HG02970 (cell line): ENCODE results near the gene PACSIN1.
"Not testable (repeated sequence)": the region's sequence is repeated elsewhere in the genome, so short reads cannot be mapped to it uniquely, and the experiment has no call there.

Source experiments
- ATAC-seq: cut with Tn5 transposase; IDR thresholded peaks from one replicate; pipeline ENCODE4 v1.9.1; 2021; ENCODE audit warnings: mild to moderate bottlenecking, moderate library complexity, moderate number of reproducible peaks; ENCODE audit not compliant: unreplicated experiment, low FRiP score

PACSIN1 gene

DNA sequence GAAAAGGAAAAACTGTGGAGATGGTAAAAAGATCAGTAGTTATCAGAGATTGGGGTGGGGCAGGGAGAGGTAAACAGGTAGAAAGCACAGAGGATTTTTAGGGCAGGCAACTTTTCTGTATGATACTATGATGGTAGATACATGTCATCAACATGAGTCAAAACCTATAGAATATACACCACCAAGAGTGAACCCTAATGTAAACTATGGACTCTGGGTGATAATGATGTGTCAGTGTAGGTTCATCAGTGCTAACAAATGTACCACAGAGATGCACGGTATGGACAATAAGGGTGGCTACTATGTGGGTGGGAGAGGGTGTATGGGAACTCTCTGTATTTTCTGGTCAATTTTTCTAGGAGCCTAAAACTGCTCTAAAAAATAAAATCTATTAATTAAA is 18.5 kb downstream of the PACSIN1 start:
- no peak for ATAC-seq

DNA sequence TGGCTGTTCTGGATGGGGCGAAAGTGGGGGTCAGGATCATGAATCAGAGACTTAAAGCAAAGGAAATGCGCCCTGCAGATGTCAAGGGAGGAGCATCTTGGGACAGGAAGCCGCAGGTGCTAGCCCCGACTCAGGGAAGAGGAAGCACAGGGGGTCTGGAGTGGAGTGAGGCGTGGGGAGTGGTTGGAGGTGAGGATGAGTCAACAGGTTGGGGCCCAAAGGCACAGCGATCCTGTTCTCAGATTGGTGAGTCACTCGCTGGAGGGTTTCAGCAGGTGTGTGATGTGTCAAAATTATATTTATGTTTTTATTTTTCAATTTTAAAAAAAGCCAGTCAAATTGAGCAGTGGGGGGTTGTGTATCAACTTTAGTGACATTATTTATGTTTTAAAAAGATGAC is 19.0 kb downstream of the PACSIN1 start:
- no peak for ATAC-seq

DNA sequence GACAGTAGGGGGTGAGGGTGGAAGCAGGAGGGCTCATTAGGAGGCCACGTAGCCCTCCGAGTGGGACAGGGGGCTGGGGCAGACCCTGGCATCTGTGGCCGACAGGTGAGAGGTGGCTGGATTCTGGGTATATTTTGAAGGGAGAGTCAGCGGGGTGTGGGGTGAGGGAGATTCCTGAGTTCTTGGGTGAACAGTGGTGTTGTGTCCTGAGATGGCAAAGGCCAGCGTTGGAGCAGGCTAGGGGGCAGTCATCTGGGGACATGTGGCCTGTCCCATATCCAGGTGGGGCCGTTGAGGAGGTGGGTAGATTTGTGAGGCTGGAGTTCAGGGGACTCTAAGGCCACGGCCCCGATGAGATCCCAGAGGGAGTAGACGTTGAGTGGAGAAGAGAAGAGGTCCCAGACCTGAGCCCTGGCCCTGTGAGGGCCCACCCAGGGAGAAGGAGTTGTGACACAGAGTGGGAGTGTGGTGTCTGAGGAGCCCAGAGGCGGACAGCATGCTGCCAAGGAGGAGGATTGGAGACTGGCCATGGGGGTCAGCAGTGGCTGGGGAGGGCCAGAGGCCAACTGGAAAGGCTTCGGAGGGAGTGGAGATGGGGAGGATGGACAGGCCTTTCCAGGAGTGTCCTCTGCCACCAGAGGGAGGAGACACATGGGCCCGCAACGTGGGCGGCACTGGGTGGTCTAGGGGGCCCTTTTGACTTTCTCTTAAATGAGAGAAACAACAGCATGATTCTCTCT is 19.6 kb downstream of the PACSIN1 start:
- ATAC-seq: no peak

DNA sequence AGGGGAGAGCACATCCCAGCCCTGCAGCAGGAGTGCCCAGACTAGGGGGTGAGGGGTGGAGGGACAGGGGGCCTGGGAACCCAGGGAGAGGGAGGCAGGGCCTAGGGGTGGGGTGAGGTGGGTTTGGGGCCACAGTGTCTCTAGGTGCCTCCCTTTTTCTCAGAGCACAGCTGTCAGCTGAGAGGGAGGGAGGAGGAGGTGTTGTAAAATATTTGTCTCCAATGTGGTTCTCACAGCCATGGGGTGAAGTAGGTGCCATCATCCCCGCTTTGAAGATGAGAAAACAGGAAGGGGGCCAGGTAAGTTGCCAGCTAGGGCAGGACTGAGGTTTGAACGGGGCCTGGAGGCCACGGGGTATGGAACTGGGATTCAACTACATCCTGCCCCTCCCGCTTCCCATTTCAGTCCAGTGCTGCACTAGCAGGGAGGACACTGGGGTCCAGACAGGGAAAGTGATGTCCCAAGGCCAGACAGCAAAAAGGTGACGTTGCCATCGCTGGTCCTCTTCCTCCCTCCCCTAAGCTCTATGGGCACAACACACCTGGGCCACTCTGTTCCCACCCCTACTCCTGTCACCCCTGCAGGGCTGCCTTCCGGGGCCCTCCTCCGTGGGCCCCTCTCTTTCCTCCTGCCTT is 20.3 kb downstream of the PACSIN1 start:
- no peak for ATAC-seq

DNA sequence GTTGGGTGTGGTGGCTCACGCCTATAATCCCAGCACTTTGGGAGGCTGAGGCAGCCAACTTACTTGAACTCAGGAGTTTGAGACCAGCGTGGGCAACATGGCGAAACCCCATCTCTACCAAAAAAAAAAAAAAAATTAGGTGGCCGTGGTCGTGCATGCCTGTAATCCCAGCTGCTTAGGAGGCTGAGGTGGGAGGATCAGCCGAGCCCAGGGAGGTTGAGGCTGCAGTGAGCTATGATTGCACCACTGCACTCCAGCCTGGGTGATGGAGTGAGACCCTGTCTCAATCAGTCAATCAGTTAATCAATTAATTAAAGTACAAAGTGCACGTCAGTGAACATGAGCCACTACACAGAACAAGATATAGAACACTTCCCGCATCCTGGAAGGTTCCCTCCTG is 21.0 kb downstream of the PACSIN1 start:
- ATAC-seq: not testable (repeated sequence)

DNA sequence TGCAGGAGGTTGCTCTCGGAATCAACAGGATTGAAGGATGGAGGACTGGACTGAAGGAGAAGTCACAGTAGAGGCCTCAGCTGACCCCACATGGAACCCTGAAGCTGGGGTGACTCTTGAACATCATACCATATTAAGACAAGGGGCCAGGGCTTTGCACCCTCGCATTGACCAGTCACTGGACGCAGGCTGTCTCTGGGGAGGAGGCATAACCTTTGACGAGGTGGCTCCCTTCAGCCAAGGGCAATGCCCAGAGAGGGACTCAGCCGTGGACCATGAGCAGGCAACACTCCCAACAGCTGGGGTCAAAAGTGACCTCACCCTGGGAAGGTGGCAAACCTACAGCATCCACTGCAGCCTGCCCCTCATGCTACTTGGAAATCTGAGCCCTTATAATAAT is 21.7 kb downstream of the PACSIN1 start:
- ATAC-seq: no peak

DNA sequence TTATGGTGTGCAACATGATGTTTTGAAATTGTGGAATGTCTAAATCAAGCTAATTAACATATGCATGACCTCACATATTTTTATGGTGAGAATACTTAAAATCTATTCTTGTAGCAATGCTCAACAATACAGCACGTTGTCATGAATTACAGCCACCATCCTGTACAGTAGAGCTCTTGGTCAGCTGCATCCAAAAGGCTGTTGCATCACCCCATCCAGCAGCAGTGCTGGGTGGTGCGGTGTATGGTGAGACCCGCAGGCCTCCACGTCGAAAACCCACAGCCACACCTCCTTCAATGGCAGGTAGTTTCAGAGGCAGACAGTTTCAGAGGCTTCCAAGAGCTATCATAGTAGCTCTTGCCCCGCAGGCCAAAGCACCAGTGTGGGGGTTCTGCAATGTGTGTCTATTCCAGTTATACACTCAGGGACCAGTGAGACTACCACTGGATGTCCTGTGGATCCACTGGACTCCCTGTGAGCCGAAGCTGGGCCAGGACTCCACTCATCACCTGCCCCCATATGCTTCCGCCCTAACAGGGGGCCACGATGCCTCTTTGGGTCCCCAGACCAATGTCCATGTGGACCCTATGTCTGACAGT is 23.4 kb downstream of the PACSIN1 start:
- ATAC-seq: no peak

DNA sequence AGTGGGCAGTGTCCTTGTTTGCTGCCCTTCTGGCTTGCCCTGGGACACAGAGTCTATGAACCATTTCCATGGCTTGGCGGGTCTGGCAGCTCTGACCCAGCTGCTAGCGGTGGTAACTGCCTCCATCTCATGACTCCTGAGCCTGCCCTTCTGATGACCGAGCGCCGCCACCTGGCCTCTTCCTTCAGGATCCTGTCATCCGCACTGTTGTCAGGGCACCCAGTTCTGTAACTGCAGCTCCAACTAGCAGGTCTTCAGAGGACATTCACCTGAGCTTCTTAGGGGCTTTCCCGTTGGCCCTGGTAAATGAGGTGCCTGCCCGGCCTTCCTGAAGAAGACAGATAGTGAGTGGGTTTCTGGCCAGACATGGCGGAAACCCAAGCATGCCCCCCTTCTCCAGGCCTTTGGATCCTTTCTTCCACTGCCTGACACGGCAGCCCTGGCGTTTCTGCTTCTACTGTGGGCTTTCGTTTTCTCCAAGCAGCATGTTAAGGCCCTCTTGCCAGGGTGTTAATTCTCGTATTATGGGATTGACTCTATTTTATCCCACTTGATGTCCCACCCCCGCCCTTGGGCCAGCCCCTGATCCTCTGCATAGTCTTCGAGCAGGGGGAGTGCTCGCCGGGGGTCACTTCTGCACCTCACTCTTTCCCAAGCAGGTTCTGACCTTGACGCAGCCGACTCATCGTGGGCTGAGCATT is 24.7 kb downstream of the PACSIN1 start:
- ATAC-seq: no peak

DNA sequence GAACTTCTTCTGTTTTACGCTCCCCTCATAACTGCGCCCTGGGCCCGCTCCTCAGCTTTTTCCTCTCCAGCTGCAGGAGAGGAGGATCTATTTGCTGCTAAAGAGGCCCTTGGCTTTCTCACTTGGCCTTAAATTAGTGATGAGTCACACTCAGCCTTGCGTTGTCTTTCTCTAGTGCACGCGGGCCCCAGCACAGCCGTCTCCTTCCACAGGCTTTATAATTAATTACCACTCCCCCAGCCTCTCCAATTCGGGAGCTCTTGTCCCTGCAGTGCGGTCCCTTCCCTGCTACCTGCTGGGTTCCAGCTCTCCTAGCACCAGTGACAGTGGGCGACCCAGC is 25.2 kb downstream of the PACSIN1 start:
- ATAC-seq: no peak

DNA sequence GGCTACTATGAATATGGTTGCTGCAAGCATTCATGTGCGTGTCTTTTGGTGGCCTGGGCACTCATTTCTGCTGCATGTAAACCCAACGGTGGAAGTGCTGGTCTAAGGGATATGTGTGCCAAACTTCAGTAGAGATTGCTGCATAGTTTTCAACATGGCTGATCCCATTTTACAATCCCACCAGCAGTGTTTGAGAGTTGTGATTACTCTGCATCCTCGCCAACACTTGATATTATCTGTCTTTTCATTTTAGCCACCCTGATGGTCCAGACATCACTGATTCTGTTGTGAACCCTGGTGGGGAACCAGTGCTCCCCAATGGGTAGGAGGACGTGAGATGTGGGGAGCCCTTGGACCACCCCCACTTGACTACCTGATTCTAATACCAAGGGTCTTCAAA is 27.5 kb downstream of the PACSIN1 start:
- ATAC-seq: no peak

DNA sequence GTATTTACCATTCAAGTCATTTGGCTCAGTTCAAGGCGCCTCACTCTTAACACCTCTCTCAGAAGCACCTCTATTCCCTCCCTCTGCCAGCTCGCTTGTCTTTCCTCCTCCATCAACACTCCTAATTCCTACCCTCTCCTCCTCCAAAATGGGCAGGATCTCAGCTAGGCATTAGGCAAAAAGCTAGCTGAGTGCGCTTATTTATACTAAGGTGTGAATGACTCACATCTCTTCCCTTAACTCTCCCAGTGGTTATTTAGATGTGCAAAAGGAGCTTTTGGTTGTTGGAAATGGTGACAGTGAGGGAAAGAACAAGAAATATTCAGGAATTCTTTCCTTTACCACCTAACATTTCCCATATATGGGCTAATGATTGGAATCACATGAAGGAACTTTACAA is 29.1 kb downstream of the PACSIN1 start:
- ATAC-seq: no peak

DNA sequence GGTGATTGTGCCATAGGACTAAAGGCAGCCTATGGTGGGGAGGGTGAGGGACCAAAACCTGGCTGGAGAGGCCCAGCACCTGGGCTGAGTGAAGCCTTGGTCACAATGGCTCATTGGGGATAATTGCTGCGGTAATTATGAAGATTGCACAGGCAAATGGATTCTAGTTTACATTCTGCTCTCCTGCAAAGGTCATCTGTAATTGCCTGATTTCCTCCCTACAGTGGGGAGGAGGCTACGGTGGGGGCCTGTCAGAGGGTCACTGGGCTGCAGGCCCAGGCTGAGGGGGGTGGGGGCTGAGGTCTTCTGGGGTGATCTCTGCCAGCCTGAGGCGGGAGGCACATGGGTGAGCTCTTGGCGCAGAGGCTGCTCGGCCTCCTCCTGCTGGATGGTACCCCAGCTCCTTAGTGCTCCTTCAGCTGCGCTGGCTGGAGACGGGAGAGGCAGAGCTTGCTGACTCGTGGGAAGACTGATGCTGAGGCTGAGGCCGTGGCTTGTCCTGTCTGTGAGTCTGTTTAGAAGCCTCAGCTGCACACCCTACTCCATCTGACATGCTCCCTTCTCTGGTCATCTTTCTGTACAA is 30.3 kb downstream of the PACSIN1 start:
- no peak for ATAC-seq

DNA sequence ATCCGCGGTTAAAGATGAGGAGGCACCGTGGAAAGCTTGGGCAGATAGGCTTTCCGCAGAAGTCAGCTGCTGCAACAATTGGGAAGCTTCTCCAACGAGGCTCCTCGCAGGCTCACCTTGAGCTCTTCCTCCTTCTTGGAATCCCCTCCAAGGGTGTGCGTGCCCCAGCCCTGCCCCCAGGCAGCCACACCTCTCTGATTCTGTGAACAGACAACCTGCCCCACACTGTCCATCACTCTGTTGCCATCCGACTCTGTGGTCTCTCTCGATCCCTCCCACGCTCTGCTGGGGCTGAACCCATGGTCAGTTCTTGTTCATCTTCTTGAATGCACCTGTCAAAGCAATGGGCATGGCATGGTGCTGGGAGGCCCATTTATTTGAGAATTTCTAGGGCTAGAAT is 31.5 kb downstream of the PACSIN1 start:
- ATAC-seq: no peak

DNA sequence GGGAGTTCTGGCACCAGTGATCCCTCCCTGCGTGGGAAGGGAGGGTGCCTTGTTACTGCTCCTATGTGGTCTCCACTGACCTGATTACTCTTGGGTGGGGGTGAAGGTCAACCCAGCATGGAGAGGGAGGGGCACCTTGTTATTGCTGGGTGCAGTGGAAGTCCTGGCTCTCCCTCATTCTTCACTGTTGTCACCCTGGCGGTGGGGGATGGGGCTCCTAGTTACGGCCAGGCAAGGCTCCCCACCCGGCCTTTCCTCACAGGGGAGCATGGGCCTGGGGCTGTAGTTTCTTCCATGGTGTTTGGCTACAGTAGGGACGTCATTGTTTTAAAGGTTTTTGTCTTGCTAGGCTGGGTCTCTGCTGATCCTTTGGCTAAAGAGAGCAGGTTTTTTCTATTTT is 40.8 kb downstream of the PACSIN1 start:
- no peak for ATAC-seq

DNA sequence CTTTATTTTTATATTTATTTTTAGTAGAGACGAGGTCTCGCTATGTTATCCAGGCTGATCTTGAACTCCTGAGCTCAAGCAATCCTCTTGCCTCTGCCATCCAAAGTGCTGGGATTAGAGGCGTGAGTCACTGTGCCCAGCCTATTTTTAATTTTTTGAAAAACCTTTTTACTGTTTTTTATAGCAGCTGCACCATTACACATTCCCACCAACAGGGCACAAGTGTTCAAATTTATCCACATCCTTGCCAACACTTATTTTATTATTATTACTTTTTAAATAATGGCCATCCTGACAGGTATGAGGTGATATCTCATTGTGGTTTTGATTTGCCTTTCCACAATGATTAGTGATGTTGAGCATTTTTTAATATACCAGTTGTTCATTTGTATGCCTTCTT is 42.5 kb downstream of the PACSIN1 start:
- ATAC-seq: no peak

DNA sequence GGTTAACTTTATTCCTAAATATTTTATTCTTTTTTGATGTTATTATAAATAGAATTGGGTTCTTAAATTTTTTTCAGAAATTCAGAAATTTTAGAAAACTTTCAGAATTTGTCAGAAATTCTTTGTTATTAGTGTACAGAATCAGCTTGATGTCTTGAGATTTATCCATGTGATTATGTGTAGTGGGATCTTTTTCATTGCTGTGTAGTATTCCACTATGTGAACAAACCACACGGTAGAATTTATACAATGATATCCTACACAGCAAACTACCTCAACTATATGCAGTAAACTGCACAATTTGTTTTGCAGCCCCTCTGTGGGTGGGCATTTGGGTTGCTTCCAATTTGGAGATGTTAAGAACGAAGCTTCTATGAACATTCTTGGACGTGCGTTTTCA is 43.9 kb downstream of the PACSIN1 start:
- ATAC-seq: no peak

DNA sequence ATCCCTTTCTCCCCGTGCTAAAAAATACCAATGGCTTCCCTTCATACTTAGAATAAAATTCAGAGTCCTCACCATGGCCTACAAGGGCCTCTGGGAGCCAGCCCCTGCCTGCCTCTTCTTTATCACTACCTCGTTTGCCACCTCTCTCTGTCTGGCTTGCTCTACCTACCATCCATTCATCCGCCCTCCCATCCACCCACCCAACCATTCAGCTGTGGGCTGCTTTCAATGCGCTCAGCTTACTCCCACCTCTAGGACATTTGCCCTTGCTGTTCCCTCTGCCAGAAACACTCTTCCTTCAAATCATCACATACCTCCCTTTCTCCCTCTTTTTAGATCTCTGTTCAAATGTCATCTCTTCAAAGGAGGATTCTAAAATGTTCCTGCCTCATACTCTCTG is 44.4 kb downstream of the PACSIN1 start:
- no peak for ATAC-seq

DNA sequence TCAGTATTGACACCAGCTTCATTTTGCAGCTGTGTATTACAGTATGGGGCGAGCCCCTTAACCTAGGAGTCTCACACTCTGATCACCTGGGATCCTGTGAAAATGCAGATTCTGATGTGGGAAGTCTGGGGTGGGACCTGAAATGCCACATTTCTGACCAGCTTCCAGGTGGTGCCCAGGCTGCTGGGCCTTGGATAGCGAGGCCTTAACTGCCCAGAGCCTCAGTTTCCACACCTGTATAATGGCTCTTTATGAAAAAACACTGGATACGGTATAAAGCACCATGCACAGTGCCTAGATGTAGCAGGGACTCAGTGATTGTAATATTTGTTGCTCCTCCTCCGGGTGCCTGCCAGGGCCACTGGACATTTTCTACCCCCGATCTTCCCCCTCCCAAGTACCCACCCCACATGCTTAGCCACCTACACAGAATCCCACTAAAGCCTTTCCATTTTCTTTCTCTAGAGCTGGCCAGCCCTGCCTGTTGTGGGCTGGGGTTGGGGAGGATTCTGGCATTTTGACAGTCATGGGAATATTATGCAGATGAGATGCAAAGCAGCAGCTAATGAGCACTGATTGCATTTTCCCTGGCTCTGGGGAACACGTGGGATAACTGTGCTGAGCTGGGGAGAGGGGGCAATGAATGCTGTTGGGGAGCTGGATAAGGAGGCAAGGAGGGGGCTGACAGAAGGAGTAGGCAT is 45.5 kb downstream of the PACSIN1 start:
- ATAC-seq: no peak

DNA sequence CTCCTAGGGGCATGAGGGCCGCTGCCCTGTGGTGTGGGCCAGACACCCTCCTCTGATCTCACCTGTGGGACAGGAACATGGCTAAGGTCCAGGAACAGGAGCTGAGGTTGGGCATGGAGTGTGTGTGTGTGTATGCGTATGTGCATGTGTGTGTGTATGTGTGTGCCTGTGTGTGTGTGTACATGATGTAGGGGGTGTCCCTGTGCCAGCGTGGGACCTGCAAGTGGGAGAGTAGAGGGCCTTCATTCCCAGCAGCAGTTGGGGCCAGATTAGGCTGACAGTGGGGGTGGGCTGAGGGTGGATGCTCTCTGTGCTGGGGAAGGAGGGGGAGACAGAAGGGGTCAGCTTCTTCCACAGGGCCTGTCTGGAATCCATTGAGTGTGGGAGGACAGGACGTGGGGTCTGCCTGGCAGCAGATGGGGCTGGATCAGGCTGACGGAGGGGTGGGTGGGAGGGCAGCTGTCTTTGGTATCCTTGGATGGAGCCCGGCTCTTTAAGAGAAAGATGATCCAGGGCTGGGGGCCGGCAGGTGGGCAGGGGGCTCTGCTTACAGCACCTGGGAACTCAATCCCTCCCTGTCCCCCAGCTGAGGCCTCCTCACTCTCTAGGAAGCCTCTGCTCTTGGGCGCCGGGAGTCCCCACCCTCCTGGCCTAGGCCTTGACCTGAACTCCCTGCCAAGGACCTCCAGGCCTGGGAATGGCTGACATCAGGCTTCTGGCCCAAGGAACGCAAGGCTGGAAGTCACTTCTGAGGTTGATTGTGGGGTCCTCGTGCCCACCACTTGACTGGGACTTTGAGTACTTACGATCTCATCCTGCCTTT is 46.2 kb downstream of the PACSIN1 start:
- no peak for ATAC-seq

DNA sequence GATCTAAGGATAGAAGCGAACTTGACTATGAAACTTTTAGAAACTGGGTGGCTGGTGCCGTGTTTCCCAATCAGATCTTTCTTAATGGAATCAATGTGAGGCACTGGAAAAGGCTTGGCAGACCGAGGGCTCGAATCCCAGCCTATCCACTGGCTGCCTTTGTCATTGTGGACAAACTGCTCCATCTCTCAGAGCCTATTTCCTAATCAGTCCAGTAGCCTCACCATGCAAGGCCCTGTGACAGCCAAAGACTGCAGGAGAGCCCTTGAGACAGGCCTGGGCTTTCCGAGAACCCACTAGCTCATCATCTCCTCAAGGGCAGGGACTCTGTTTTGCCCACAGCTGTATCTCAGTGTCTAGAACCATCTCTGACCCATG is 46.9 kb downstream of the PACSIN1 start:
- ATAC-seq: no peak
